Endothelial cell of umbilical vein (primary cell): ENCODE data around the gene GPATCH4. TPM values are rescaled to one million over a fixed set of nuclear protein-coding genes. Genes with fewer than 3 reads are reported as not detected.

Experiments
- BruUV-seq: library from RNA; stranded (reverse); fragments of 400-500 nt; replicated peaks from 2 replicates; lab custom pipeline; 2021; lab: Mats Ljungman, UMichigan
- CTCF ChIA-PET: fragments of 300-600, 350-600 bp; sonication (Branson Sonifier 250); formaldehyde crosslinking; loops from one replicate; lab custom pipeline; 2021; ENCODE audit warnings: antibody characterized with exemption, inconsistent platforms; lab: Charles Lee
- POLR2A ChIA-PET: fragments of 300-600, 350-600 bp; sonication (Branson Sonifier 250); formaldehyde crosslinking; loops from one replicate; lab custom pipeline; 2021; ENCODE audit warnings: antibody characterized with exemption, inconsistent platforms; lab: Charles Lee
- DNase-seq: peaks from one replicate; pipeline ENCODE4 v3.0.0-alpha.2; 2011; ENCODE audit warnings: low read depth, low spot score
- FAIRE-seq: peaks from 2 replicates; lab custom pipeline; 2011; peaks lifted over from hg19 to GRCh38; lab: Jason Lieb, UNC
- H2AFZ ChIP-seq: 2 replicates; pipeline ENCODE4 v1.6.0; 2012; ENCODE audit warnings: low read depth, low read length, control low read depth, inconsistent platforms
- H3K27ac ChIP-seq: 2 replicates; pipeline ENCODE4 v1.5.1; 2011; ENCODE audit warnings: low read depth, mild to moderate bottlenecking, control low read depth, low read length, moderate library complexity; ENCODE audit not compliant: insufficient read depth
- H3K27me3 ChIP-seq, 2 experiments: 2 replicates each; pipeline versions ENCODE4 v1.6.0 to v1.6.1; 2011; ENCODE audit warnings: low read length in 2 of 2, mixed read lengths in 1 of 2; ENCODE audit not compliant: control insufficient read depth in 2 of 2, insufficient read depth in 2 of 2
- H3K36me3 ChIP-seq, 2 experiments: 2 replicates in 1 of 2; 3 replicates in 1 of 2; pipeline ENCODE4 v1.5.1; 2011; ENCODE audit warnings: low read length in 2 of 2, mild to moderate bottlenecking in 1 of 2, moderate library complexity in 1 of 2; ENCODE audit not compliant: control insufficient read depth in 2 of 2, insufficient read depth in 2 of 2; ENCODE audit errors: extremely low read depth in 1 of 2
- H3K4me1 ChIP-seq: 3 replicates; pipeline ENCODE4 v1.5.1; 2011; ENCODE audit warnings: mild to moderate bottlenecking, low read length; ENCODE audit not compliant: control insufficient read depth, insufficient read depth; ENCODE audit errors: extremely low read depth
- H3K4me2 ChIP-seq: 2 replicates; pipeline ENCODE4 v1.6.1; 2011; ENCODE audit warnings: low read length, control low read depth, mixed read lengths; ENCODE audit not compliant: insufficient read depth
- H3K4me3 ChIP-seq, 3 experiments: fragments of 200-600 bp in 1 of 3; sonication (generic), shearing (Covaris generic) in 1 of 3; replicated peaks in 1 of 3; 2 replicates each; pipeline ENCODE4 v1.5.1; 2011 to 2016; ENCODE audit warnings: control low read depth in 3 of 3, low read length in 3 of 3, mild to moderate bottlenecking in 2 of 3, inconsistent platforms in 1 of 3, low read depth in 1 of 3, moderate library complexity in 1 of 3; ENCODE audit not compliant: insufficient read depth in 1 of 3
- H3K79me2 ChIP-seq: 2 replicates; pipeline ENCODE4 v1.6.0; 2012; ENCODE audit warnings: low read length, inconsistent platforms; ENCODE audit not compliant: control insufficient read depth, insufficient read depth
- H3K9ac ChIP-seq: replicated peaks from 2 replicates; pipeline ENCODE3; 2011; ENCODE audit warnings: low read length, control low read depth; ENCODE audit not compliant: insufficient read depth; ENCODE audit errors: extremely low read depth
- H3K9me1 ChIP-seq: replicated peaks from 3 replicates; pipeline ENCODE4 v1.6.0; 2011; ENCODE audit warnings: mild to moderate bottlenecking, low read length; ENCODE audit not compliant: control insufficient read depth, insufficient read depth; ENCODE audit errors: extremely low read depth
- H3K9me3 ChIP-seq: replicated peaks from 2 replicates; pipeline ENCODE4 v1.5.1; 2012; ENCODE audit warnings: low read length, inconsistent platforms; ENCODE audit not compliant: control insufficient read depth, insufficient read depth
- H4K20me1 ChIP-seq: replicated peaks from 2 replicates; pipeline ENCODE3; 2011; ENCODE audit warnings: mild to moderate bottlenecking, low read length; ENCODE audit not compliant: control insufficient read depth, insufficient read depth; ENCODE audit errors: extremely low read depth
- EZH2 ChIP-seq: IDR thresholded peaks from 2 replicates; pipeline ENCODE4 v1.6.1; 2012; ENCODE audit warnings: borderline replicate concordance, low read depth, mild to moderate bottlenecking, moderate library complexity, low read length, inconsistent platforms; ENCODE audit not compliant: severe bottlenecking
- FOS ChIP-seq: IDR thresholded peaks from 2 replicates; pipeline ENCODE4 v1.6.1; 2011; ENCODE audit warnings: mild to moderate bottlenecking, low read length, moderate library complexity, borderline replicate concordance; ENCODE audit not compliant: insufficient read depth
- GATA2 ChIP-seq: IDR thresholded peaks from 2 replicates; pipeline ENCODE4 v1.7.0; 2011; ENCODE audit warnings: low read depth, mild to moderate bottlenecking, moderate library complexity, mixed read lengths, low read length; ENCODE audit not compliant: insufficient read length, insufficient read depth
- JUN ChIP-seq: IDR thresholded peaks from 2 replicates; pipeline ENCODE4 v1.6.1; 2011; ENCODE audit warnings: borderline replicate concordance, low read depth; ENCODE audit not compliant: insufficient read length, insufficient read depth
- MYC ChIP-seq: IDR thresholded peaks from one replicate; pipeline ENCODE4 v1.6.1; 2011; ENCODE audit warnings: mild to moderate bottlenecking, low read depth, low read length
- POLR2A ChIP-seq: IDR thresholded peaks from 2 replicates; pipeline ENCODE4 v1.6.1; 2012; ENCODE audit warnings: low read depth, mild to moderate bottlenecking, control low read depth, low read length
- POLR2AphosphoS5 ChIP-seq: IDR thresholded peaks from 2 replicates; pipeline ENCODE4 v1.6.1; 2012; ENCODE audit warnings: low read depth, mild to moderate bottlenecking, control low read depth, low read length, moderate library complexity; ENCODE audit not compliant: insufficient read depth
- dilution Hi-C: fragments of 300-500 bp; cut with MboI; formaldehyde crosslinking; loops from one replicate; pipeline ENCODE4 v1.15.0; 2019; ENCODE audit warnings: low sequenced_read_pairs; ENCODE audit not compliant: extremely low pct_ligation_motif_present
- intact Hi-C: fragments of 100-400 bp; cut with micrococcal nuclease; formaldehyde crosslinking; loops from one replicate; pipeline ENCODE4 v1.10.0; 2022
- polyA plus RNA-seq, 4 experiments: library from polyadenylated mRNA; depleted of rRNA in 3 of 4; stranded (reverse) in 3 of 4; unstranded in 1 of 4; fragments of >200 nt; gene quantifications; 2 replicates each; pipeline versions ENCODE4 v1.2.1 to v1.2.3, GENCODE V29; 2011 to 2012; ENCODE audit warnings: missing spikeins in 1 of 4
- total RNA-seq: library from RNA; stranded (reverse); gene quantifications from 2 replicates; pipeline ENCODE4 v1.2.3, GENCODE V29; 2021
- TF ChIP-seq, protein P1 (sequence below): IDR thresholded peaks from 2 replicates; pipeline ENCODE4 v1.6.1; 2011; ENCODE audit not compliant: insufficient read depth, insufficient read length
- TF ChIP-seq, protein P2 (sequence below), 2 donors: IDR thresholded peaks; 1 replicate in 1 of 2; 2 replicates in 1 of 2; pipeline ENCODE4 v1.5.1; 2011; ENCODE audit warnings: low read length in 2 of 2, mild to moderate bottlenecking in 2 of 2, moderate library complexity in 2 of 2, control low read depth in 1 of 2, inconsistent platforms in 1 of 2, low read depth in 1 of 2; ENCODE audit not compliant: insufficient read depth in 1 of 2; ENCODE audit errors: extremely low read depth in 1 of 2

GPATCH4 gene
- total and polyA plus RNA-seq, 2 donors (not counting 3 experiments of a cell fraction or from before 2014, with no cell fraction given), result 22.4 to 29.2 TPM

GRCh38 chr1:156645056-156645455 is 43.8 kb upstream of the GPATCH4 start:
- H3K4me2 ChIP-seq, result no peak overlapping the region
- H4K20me1 ChIP-seq, result no peaks in the 10 kb centered on the region
- no peaks in the 10 kb centered on the region for H3K9me3 ChIP-seq
- H3K27ac ChIP-seq, result no peak overlapping the region
- BruUV-seq, result no TSS peak
- H3K27me3 ChIP-seq, result peaks cover 70 to 75% of the 10 kb centered on the region in 2 experiments
- ChIA-PET POLR2A (interaction anchor here (0.5 kb wide), 1 partner anchor 39 kb away, joined by 4 read pairs; no protein-coding TSS in a partner anchor), CTCF (interaction anchor here (0.9 to 1.5 kb wide), 5 partner anchors 10 to 39 kb away, joined by 3 to 7 read pairs (median 3); no protein-coding TSS in a partner anchor)
- no peaks in the 10 kb centered on the region for H3K36me3 ChIP-seq
- H3K4me3 ChIP-seq, result no peak overlapping the region
- H3K9me1 ChIP-seq, result no peaks in the 10 kb centered on the region
- TF ChIP-seq, protein P1, sequence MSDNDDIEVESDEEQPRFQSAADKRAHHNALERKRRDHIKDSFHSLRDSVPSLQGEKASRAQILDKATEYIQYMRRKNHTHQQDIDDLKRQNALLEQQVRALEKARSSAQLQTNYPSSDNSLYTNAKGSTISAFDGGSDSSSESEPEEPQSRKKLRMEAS, result no peak
- TF ChIP-seq MYC (no peak), EZH2 (no peak), POLR2A (no peak), JUN (no peak), GATA2 (no peak), POLR2AphosphoS5 (no peak), FOS (no peak)
- TF ChIP-seq, protein P2, sequence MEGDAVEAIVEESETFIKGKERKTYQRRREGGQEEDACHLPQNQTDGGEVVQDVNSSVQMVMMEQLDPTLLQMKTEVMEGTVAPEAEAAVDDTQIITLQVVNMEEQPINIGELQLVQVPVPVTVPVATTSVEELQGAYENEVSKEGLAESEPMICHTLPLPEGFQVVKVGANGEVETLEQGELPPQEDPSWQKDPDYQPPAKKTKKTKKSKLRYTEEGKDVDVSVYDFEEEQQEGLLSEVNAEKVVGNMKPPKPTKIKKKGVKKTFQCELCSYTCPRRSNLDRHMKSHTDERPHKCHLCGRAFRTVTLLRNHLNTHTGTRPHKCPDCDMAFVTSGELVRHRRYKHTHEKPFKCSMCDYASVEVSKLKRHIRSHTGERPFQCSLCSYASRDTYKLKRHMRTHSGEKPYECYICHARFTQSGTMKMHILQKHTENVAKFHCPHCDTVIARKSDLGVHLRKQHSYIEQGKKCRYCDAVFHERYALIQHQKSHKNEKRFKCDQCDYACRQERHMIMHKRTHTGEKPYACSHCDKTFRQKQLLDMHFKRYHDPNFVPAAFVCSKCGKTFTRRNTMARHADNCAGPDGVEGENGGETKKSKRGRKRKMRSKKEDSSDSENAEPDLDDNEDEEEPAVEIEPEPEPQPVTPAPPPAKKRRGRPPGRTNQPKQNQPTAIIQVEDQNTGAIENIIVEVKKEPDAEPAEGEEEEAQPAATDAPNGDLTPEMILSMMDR (IDR thresholded peaks at IDR 0.05; ENCODE audit: extremely low read depth in 1 of 2, insufficient read depth in 1 of 2, low read depth in 1 of 2, low read length in 2 of 2), result no peak
- dilution Hi-C loops (no loop called here), intact Hi-C loops (no loop called here)
- no peak overlapping the region for H3K9ac ChIP-seq
- H3K4me1 ChIP-seq, result no peaks in the 10 kb centered on the region
- FAIRE-seq (no peak), DNase-seq (no peak)
- H3K79me2 ChIP-seq, result no peaks in the 10 kb centered on the region
- H2AFZ ChIP-seq, result no peak overlapping the region
